Measurements from ENCODE around the gene IRS1. TPM values are rescaled to one million over a fixed set of nuclear protein-coding genes. Genes with fewer than 3 reads are reported as not detected.

Gene IRS1
- polyA plus RNA-seq, 1 experiment: 13.0 TPM

GRCh38 chr2:226796840-226797288 is 2.8 kb downstream of the IRS1 start:
- ChIA-PET POLR2A (no interaction called here), CTCF (interaction anchor here (0.7 to 2.5 kb wide), 13 partner anchors 8 to 1127 kb away, joined by 3 to 12 read pairs (median 4); no protein-coding TSS in a partner anchor)
- H3K27me3 ChIP-seq (ENCODE audit: control insufficient read depth, insufficient read depth, low read length): no peaks in the 10 kb centered on the region
- no peak for DNase-seq (ENCODE audit: low read depth)
- H3K4me3 ChIP-seq (ENCODE audit: low read depth, low read length): peak overlapping the region; percentile 99
- peak; percentile 72 for TF ChIP-seq CTCF (IDR thresholded peaks at IDR 0.05; ENCODE audit: insufficient read depth, low read depth, low read length)
- peaks cover 26% of the 10 kb centered on the region for H3K36me3 ChIP-seq (ENCODE audit: control insufficient read depth, insufficient read depth, low read length)

GRCh38 chr2:226796012-226796839 is 3.4 kb downstream of the IRS1 start:
- H3K36me3 ChIP-seq (ENCODE audit: control insufficient read depth, insufficient read depth, low read length): peaks cover 26% of the 10 kb centered on the region
- H3K4me3 ChIP-seq (ENCODE audit: low read depth, low read length): peak overlapping the region; percentile 99
- DNase-seq (ENCODE audit: low read depth): no peak
- H3K27me3 ChIP-seq (ENCODE audit: control insufficient read depth, insufficient read depth, low read length): no peaks in the 10 kb centered on the region
- TF ChIP-seq CTCF (IDR thresholded peaks at IDR 0.05; ENCODE audit: insufficient read depth, low read depth, low read length): no peak
- CTCF ChIA-PET: interaction anchor here (0.5 to 2.3 kb wide), 21 partner anchors 29 to 1127 kb away, joined by 3 to 12 read pairs (median 4); no protein-coding TSS in a partner anchor
- POLR2A ChIA-PET: interaction anchor here (0.6 kb wide), 1 partner anchor 312 kb away, joined by 3 read pairs; no protein-coding TSS in a partner anchor

GRCh38 chr2:226795281-226796011 is 4.2 kb downstream of the IRS1 start:
- CTCF ChIA-PET: interaction anchor here (0.6 to 2.3 kb wide), 17 partner anchors 34 to 1126 kb away, joined by 3 to 12 read pairs (median 4); no protein-coding TSS in a partner anchor
- no peak for DNase-seq (ENCODE audit: low read depth)
- H3K36me3 ChIP-seq (ENCODE audit: control insufficient read depth, insufficient read depth, low read length): peaks cover 29% of the 10 kb centered on the region
- peak; percentile 49 for TF ChIP-seq CTCF (IDR thresholded peaks at IDR 0.05; ENCODE audit: insufficient read depth, low read depth, low read length)
- H3K27me3 ChIP-seq (ENCODE audit: control insufficient read depth, insufficient read depth, low read length): no peaks in the 10 kb centered on the region
- POLR2A ChIA-PET: no interaction called here
- H3K4me3 ChIP-seq (ENCODE audit: low read depth, low read length): peak overlapping the region; percentile 99

GRCh38 chr2:226794751-226795171 is 4.9 kb downstream of the IRS1 start:
- Histone ChIP-seq H3K4me3 (ENCODE audit: low read depth, low read length) (peak overlapping the region; percentile 99), H3K36me3 (ENCODE audit: control insufficient read depth, insufficient read depth, low read length) (peaks cover 29% of the 10 kb centered on the region), H3K27me3 (ENCODE audit: control insufficient read depth, insufficient read depth, low read length) (no peaks in the 10 kb centered on the region)
- CTCF ChIA-PET: interaction anchor here (0.7 to 2.3 kb wide), 8 partner anchors 34 to 1129 kb away, joined by 3 to 12 read pairs (median 4); no protein-coding TSS in a partner anchor
- TF ChIP-seq CTCF (IDR thresholded peaks at IDR 0.05; ENCODE audit: insufficient read depth, low read depth, low read length): no peak
- POLR2A ChIA-PET: interaction anchor here (0.6 kb wide), 1 partner anchor 94 kb away, joined by 5 read pairs; no protein-coding TSS in a partner anchor
- no peak for DNase-seq (ENCODE audit: low read depth)
